GM21737 (cell line): ENCODE results near the gene DLL1.
"Not testable (repeated sequence)": the region's sequence is repeated elsewhere in the genome, so short reads cannot be mapped to it uniquely, and the experiment has no call there.

Experiments
- ATAC-seq: cut with Tn5 transposase; IDR thresholded peaks from one replicate; pipeline ENCODE4 v1.9.1; 2021; ENCODE audit warnings: mild to moderate bottlenecking, moderate library complexity; ENCODE audit not compliant: unreplicated experiment

DLL1 gene, protein sequence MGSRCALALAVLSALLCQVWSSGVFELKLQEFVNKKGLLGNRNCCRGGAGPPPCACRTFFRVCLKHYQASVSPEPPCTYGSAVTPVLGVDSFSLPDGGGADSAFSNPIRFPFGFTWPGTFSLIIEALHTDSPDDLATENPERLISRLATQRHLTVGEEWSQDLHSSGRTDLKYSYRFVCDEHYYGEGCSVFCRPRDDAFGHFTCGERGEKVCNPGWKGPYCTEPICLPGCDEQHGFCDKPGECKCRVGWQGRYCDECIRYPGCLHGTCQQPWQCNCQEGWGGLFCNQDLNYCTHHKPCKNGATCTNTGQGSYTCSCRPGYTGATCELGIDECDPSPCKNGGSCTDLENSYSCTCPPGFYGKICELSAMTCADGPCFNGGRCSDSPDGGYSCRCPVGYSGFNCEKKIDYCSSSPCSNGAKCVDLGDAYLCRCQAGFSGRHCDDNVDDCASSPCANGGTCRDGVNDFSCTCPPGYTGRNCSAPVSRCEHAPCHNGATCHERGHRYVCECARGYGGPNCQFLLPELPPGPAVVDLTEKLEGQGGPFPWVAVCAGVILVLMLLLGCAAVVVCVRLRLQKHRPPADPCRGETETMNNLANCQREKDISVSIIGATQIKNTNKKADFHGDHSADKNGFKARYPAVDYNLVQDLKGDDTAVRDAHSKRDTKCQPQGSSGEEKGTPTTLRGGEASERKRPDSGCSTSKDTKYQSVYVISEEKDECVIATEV

GRCh38 chr6:170290296-170291128 lies at the start of gene DLL1:
TSS of gene DLL1 (minus strand) at chr6:170291078. CDS start at chr6:170290139, 939 bp downstream.
- ATAC-seq, result no peak

- ATAC-seq, result not testable (repeated sequence)
These were observed 44.3 kb upstream of the DLL1 start for GRCh38 chr6:170335199-170335598.

DNA sequence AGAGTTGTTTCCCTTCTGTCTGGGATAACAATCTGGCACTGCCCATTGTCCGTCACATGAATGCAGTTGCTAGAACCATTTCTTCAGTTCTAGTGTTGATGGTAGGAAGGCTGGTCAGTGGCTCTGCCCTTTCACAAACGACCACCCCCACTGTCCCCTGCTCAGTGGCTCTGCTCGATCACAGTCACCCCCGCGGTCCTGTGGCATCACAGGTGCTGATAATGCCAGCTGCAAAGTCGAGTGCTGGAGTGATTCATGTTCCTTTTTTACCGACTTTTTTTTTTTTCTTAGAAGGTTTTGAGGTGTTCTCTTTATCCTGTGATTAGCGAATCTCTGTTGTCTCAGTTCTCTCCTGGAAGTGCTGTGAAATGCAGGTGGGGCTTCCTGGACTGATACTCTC lies 38.4 kb upstream of the DLL1 start:
- no peak for ATAC-seq

- ATAC-seq, result no peak
These were observed 26.8 kb upstream of the DLL1 start for GRCh38 chr6:170317718-170318117.

- no peak for ATAC-seq
These were observed 26.2 kb upstream of the DLL1 start for GRCh38 chr6:170317076-170317475.

- no peak for ATAC-seq
These were observed 25.2 kb upstream of the DLL1 start for GRCh38 chr6:170316071-170316470.

- ATAC-seq, result no peak
These were observed 24.1 kb upstream of the DLL1 start for GRCh38 chr6:170314983-170315382.

- no peak for ATAC-seq
These were observed 22.9 kb upstream of the DLL1 start for GRCh38 chr6:170313716-170314295.

DNA sequence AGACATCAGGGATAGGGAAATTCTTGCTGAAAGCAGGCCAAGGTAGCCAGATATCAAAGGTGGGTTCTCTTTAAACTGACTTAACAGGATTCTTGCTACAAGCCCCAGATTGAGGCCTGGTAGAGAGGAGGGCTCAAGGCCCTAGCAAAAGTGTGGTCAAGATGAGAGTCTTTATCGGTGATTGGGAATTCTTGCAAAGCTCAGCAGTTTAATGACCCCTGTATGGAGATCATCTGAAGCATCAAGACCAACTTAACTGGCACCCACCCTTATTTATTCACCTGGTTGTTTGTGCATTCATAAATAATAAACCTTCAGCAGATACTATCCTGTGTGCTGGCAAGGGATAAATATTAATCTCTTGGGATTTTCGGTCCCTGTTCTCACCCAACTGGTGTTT lies 22.0 kb upstream of the DLL1 start:
- no peak for ATAC-seq

GRCh38 chr6:170311696-170312095 lies 20.8 kb upstream of the DLL1 start:
- no peak for ATAC-seq

- ATAC-seq, result no peak
These were observed 17.9 kb upstream of the DLL1 start for GRCh38 chr6:170308761-170309160.

DNA sequence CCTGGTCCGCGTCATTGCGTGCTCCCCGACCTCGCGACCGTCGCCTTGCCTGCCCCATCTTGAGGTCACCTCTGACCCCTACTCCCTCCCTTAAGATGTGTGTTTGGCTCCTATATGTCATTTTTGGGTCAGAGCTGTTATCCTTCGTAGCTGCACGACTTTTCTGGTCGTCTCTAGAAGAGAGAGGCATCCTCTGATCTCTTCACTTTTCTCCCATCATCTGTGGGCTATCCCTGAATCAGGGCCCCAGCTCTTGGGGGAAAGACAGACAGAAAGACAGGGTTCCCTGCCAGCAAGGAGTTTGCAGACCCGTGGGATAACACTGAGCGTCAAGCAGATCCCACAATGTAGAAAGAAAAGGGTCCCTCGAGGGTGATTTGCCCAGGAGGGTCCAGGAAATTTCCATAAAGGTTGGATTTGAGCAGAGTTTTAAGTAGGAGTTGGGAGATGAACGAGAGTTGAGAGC lies 16.2 kb upstream of the DLL1 start:
- no peak for ATAC-seq

DNA sequence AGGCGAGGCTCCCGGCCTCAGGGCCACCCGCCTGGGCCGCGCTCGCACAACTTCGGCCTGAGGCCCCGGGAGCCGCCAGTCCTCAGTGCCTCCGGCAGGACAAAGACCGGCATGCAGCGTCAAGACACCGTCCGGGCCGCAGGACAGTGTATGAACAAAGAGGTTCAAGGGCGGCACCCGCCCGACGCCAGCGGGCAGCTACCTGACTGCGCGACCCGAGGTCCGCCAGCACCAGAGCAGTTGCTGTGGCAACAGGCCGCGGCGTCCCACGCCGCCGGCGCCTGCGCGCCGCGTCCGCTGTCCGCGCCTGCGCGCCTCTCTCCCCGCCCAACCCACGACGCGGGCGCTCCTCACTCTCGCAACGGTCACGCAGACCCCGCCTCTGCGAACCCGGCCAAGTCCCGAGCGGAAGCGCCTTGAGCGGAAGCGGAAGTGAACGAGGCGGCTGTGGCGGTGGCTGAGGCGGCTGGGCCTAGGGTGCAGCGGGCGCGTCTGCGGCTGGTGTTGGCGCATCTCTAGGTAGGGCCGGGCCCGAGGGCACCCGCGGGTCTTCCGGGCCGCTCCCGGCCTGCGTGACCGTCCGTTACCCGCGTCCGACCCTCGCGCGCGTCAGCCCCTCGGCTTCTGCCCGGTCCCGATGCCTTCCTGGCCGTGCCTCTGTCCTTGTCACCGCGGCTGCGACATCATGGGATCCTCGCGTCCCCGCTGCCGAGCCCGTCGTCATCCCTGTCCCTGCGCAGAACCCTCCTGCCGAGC lies 15.6 kb upstream of the DLL1 start, which contains the start of gene FAM120B:
Gene FAM120B, plus strand, starts transcription at position 435 of the 756 bp plus-strand sequence. CDS start 10,633 bp downstream, outside the sequence.
- peak; percentile 96 for ATAC-seq

DNA sequence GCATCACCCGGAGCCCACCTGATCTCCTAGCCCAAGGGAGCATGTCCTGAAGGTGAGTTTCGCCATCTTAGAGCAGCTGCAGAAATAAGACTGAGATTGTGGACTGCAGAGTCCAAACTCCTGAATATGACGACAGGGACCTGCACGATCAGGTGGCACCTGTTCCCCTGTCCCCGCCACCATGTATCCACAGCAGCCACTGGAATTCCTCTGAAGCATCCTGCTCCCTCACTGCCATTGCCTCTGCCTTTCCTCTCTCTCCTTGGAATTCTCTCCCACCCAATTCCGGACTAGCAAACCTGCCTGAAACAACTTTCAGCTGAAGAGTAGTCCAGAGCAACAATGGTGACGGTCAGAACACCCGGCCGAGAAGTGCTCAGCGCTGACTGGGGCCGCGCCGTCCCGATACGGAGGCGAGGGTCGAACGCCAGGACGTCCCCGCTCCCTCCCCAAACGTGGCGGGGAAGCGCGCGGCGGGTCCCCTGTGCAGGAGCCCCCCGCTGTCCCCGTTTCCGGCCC lies 15.0 kb upstream of the DLL1 start:
- ATAC-seq, result peak; percentile 16

- ATAC-seq, result no peak
These were observed 10.3 kb upstream of the DLL1 start for GRCh38 chr6:170301184-170301583.

GRCh38 chr6:170298688-170299087 lies 7.8 kb upstream of the DLL1 start:
- no peak for ATAC-seq

- ATAC-seq, result no peak
These were observed 6.9 kb upstream of the DLL1 start for GRCh38 chr6:170297576-170298330.

GRCh38 chr6:170296746-170297575 lies 6.1 kb upstream of the DLL1 start:
- no peak for ATAC-seq
